Activated CD8-positive, alpha-beta T cell treated with anti-CD3 and anti-CD28 coated beads, Interleukin-2, amount 10 ng/mL, durations not matched to agents 7 days and 5 days (primary cell): Measurements from ENCODE around the gene BDH1. TPM values are rescaled to one million over a fixed set of nuclear protein-coding genes. Genes with fewer than 3 reads are reported as not detected.

Experiments
- ATAC-seq: fragments of 150-1000 bp; cut with Tn5 transposase; one replicate; pipeline ENCODE4 v1.10.0; 2021; ENCODE audit warnings: moderate library complexity
- CTCF ChIA-PET: fragments of 350-600 bp; sonication (Branson Sonifier 250); formaldehyde crosslinking; loops from one replicate; lab custom pipeline; 2021; ENCODE audit warnings: antibody characterized with exemption; lab: Charles Lee
- POLR2A ChIA-PET: fragments of 350-600 bp; sonication (Branson Sonifier 250); formaldehyde crosslinking; loops from one replicate; lab custom pipeline; 2021; ENCODE audit warnings: antibody characterized with exemption; lab: Charles Lee
- DNase-seq: peaks from one replicate; pipeline ENCODE4 v3.0.0-alpha.2; 2020
- H3K27ac Mint-ChIP-seq: one replicate; pipeline ENCODE4 v1.8.0; 2021; ENCODE audit warnings: mild to moderate bottlenecking, mixed read lengths
- H3K27me3 Mint-ChIP-seq: one replicate; pipeline ENCODE4 v1.8.0; 2021; ENCODE audit warnings: low read depth, mixed read lengths
- H3K36me3 Mint-ChIP-seq: one replicate; pipeline ENCODE4 v1.8.0; 2021; ENCODE audit warnings: low read depth, mixed read lengths
- H3K4me1 Mint-ChIP-seq: one replicate; pipeline ENCODE4 v1.8.0; 2021; ENCODE audit warnings: low read depth, mixed read lengths
- H3K4me3 Mint-ChIP-seq: one replicate; pipeline ENCODE4 v1.8.0; 2021; ENCODE audit warnings: mild to moderate bottlenecking, mixed read lengths
- H3K9me3 Mint-ChIP-seq: one replicate; pipeline ENCODE4 v1.8.0; 2022; ENCODE audit warnings: mixed read lengths; ENCODE audit not compliant: insufficient read depth
- total RNA-seq, 2 experiments: library from RNA; stranded (reverse); gene quantifications; one replicate each; pipeline ENCODE4 v1.2.3, GENCODE V29; 2021

The BDH1 gene
- total RNA-seq, 2 experiments from 2014 or later = 166 to 171 TPM

DNA sequence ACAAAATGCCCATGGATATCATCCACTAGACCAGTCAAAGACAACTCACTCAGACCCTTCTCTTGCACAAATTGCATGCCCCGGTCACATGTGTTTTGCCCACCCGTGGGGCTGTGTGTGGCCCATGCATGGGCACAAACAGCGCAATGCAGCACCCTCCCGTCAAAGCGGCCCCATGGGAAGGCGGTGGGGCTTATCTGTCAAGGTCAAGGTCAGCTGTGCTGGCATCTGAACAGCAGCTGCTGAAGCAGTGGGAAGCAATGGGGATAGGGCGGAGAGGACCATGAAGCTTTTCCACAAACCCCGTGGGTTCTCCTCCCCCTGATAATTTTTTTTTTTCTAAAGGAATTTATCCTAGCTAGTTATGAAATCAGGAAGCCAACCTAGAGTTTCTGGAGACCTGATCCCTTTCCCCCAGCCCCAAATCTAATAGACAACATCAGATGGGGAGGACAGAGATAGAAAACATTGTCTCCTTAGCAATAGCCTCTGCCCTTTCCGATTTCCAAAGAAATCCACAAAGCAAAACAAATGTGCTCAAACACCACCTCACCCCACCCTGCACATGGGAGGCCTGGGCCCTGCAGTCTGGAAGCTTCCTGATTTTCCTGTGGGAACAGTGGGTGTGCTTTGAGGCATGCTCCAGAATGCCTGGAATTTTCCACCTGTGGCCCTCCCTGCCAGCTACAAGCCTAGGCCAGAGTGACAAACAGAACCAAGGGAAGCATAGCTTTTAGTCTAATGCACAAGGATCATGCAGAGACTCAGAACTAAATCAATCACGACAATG lies 84.4 kb downstream of the BDH1 start:
- H3K4me1 Mint-ChIP-seq = peaks cover 5% of the 10 kb centered on the region
- peaks cover 35% of the 10 kb centered on the region for H3K27me3 Mint-ChIP-seq
- POLR2A ChIA-PET = no interaction called here
- ATAC-seq = no peak
- no peaks in the 10 kb centered on the region for H3K9me3 Mint-ChIP-seq
- DNase-seq = no peak
- no peak overlapping the region for H3K27ac Mint-ChIP-seq
- CTCF ChIA-PET = interaction anchor here (1.2 kb wide), 1 partner anchor 247 kb away, joined by 3 read pairs; no protein-coding TSS in a partner anchor
- H3K4me3 Mint-ChIP-seq = no peak overlapping the region
- no peaks in the 10 kb centered on the region for H3K36me3 Mint-ChIP-seq

DNA sequence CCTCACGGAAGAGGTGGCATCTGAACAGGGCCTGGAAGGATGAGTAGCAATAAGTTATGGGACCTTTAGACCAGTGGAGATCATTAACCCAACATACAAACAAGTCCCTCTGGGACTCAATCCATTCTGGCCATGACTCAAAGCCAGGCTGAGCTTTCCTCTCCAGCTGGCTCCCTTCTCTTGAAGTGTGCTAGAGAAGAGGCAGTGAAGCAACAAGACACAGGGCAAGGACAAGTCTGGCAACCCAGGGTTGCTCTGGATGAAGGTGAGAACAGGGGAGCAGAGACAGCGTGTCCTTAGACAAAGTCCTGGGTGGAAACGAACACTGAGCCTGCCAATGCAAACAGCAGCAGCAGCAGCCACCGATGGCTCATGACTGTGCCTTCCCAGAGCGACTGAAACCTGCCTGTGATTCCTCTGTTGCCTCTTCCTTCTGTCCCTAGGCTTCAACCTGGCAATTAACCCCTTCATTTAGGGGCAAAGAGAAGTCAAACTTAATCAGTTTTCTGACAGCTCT lies 86.8 kb downstream of the BDH1 start:
- ChIA-PET CTCF (no interaction called here), POLR2A (no interaction called here)
- H3K27ac Mint-ChIP-seq = no peak overlapping the region
- H3K27me3 Mint-ChIP-seq = peaks cover 39% of the 10 kb centered on the region
- no peak for DNase-seq
- peaks cover 4% of the 10 kb centered on the region for H3K4me1 Mint-ChIP-seq
- H3K9me3 Mint-ChIP-seq = no peaks in the 10 kb centered on the region
- no peak for ATAC-seq
- no peaks in the 10 kb centered on the region for H3K36me3 Mint-ChIP-seq
- no peak overlapping the region for H3K4me3 Mint-ChIP-seq

DNA sequence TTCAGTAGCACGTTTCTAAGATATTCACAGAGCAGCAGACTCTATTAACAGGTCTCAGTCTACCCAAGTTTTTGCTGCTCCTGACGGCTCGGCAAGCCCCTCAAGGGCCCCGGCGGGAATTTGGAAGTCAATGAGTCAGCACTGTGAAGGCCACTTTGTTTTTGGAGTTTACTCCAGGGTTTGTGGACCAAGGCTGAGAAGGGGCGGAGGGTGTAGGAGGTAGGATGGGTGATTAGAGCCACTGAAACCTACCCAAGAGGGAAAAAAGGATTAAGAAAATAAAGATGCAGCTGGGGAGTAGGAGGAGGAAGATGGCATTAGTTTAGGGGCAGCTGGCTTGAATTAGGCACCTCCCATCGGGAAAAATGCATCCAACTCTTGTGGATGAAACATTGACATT lies 87.6 kb downstream of the BDH1 start:
- H3K27me3 Mint-ChIP-seq = peaks cover 43% of the 10 kb centered on the region

DNA sequence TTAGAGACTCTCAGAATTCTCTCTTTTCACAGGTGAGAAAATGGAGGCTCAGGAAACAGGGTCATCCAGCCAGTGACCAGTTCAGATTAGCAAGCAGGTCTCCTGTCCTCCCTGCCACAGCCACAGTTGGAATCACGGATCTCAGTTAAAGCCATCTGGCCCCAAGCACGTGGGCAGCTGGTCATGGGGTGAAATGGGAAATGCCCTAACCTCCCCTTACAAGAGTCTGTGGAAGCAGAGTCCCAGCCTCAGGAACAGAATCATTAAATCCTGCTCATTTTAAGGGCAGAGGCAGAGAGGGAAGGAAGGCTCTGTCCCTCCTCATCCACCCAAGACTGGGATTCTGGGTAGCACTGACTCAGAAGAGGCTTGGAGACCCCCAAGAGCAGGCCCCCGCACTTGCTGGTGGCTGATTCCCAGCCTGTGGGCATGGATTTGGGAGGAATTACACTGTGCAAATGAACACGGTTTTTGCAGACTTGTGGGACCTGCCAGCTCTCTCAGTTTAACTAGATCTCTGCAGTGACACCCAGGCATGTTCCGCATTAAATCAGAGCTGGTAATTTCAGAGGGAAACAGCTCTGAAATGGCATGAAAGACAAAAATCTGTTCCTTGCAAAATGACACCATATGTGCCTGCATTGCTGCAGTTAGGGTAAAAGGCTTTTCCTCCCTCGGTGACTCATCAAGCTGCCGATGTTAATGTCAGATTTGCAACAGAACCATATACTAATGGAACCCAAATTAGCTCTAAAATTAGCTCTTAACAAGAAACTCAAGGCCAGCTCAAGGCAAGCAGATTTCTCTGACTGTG lies 89.0 kb downstream of the BDH1 start:
- POLR2A ChIA-PET = interaction anchor here (0.6 kb wide), 1 partner anchor 343 kb away, joined by 3 read pairs; no protein-coding TSS in a partner anchor
- Mint-ChIP-seq H3K27me3 (peaks cover 43% of the 10 kb centered on the region), H3K9me3 (peaks cover 1% of the 10 kb centered on the region), H3K4me1 (peaks cover 8% of the 10 kb centered on the region), H3K36me3 (no peaks in the 10 kb centered on the region), H3K27ac (no peak overlapping the region), H3K4me3 (no peak overlapping the region)
- DNase-seq (no peak), ATAC-seq (no peak)
- CTCF ChIA-PET = interaction anchor here (1.3 kb wide), 1 partner anchor 244 kb away, joined by 4 read pairs; no protein-coding TSS in a partner anchor

More for the DNA sequence above, 87.6 kb downstream of the BDH1 start:
- DNase-seq = no peak
- Mint-ChIP-seq H3K27ac (no peak overlapping the region), H3K4me1 (peaks cover 8% of the 10 kb centered on the region), H3K36me3 (no peaks in the 10 kb centered on the region), H3K4me3 (no peak overlapping the region), H3K9me3 (no peaks in the 10 kb centered on the region)
- POLR2A ChIA-PET = no interaction called here
- no peak for ATAC-seq
- CTCF ChIA-PET = no interaction called here

DNA sequence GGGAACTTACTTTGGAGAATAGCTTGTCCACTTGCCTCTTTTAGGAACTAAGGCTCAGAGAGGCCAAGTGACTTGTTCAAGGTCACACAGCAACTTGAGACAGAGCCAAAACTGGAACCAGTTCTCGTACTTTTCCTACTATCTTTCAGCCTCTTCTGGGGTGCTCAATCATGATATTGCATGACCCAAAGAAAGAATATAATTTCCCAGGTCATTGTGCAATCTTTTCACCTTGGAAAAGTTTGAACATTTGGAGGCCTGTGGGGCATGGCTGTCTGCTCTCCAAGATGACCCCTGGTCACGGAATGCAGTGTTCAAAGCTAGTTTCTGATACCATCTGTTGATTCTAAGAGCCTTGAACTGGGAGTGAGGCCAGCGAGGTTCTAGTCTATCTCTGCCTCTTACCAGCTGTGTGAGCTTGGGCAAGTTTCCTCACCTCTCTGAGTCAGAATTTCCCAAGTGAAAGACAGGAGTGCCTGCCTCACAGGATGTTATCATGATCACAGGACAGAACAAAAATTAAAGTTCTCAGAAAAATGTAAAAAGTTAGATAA lies 89.7 kb downstream of the BDH1 start:
- peaks cover 43% of the 10 kb centered on the region for H3K27me3 Mint-ChIP-seq

DNA sequence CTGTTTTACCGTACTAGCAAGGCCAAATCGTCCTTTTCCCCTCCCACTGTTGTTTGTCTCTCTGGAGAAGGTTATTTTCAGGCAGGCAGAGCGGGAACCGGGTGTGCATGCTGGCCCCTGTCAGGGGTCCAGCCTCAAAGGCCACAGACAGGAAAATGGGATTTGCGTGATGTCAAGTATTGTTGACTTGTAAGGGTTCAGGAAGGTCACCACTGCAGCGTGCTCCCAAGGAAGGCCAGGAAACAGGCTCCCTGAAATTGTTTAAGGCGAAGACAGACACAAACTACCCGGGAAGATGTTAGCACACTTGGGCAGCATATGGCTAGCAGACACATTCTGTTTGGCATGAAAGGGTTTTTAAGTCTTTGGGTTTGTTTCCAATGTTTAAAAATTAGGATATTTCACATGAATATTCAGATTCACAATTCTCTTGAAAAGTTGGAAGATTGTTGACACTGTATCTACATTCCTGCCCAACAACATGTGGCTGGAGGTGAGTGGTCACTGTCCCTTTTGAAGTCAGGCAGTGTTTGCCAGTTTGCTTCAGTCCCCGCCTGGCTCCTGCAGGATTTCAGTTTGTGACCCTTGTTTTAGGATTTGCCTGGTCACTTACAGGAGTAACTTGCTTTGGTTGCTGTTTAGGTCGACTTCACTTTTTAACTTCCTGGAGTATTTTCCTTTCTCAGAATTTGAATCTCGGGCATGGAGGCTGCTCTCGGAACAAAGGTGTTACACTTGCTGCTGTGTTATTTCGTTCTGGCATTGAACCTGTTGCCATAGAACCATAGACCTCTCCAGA lies 90.4 kb downstream of the BDH1 start:
- no peaks in the 10 kb centered on the region for H3K36me3 Mint-ChIP-seq
- CTCF ChIA-PET = no interaction called here
- peaks cover 4% of the 10 kb centered on the region for H3K9me3 Mint-ChIP-seq
- peaks cover 8% of the 10 kb centered on the region for H3K4me1 Mint-ChIP-seq
- ATAC-seq (no peak), DNase-seq (no peak)
- no peak overlapping the region for H3K27ac Mint-ChIP-seq
- POLR2A ChIA-PET = no interaction called here
- no peak overlapping the region for H3K4me3 Mint-ChIP-seq
- peaks cover 36% of the 10 kb centered on the region for H3K27me3 Mint-ChIP-seq

More for the DNA sequence above, 89.7 kb downstream of the BDH1 start:
- no peak for ATAC-seq
- DNase-seq = no peak
- POLR2A ChIA-PET = no interaction called here
- Mint-ChIP-seq H3K36me3 (no peaks in the 10 kb centered on the region), H3K27ac (no peak overlapping the region), H3K9me3 (peaks cover 4% of the 10 kb centered on the region), H3K4me3 (no peak overlapping the region), H3K4me1 (peaks cover 8% of the 10 kb centered on the region)
- CTCF ChIA-PET = no interaction called here

DNA sequence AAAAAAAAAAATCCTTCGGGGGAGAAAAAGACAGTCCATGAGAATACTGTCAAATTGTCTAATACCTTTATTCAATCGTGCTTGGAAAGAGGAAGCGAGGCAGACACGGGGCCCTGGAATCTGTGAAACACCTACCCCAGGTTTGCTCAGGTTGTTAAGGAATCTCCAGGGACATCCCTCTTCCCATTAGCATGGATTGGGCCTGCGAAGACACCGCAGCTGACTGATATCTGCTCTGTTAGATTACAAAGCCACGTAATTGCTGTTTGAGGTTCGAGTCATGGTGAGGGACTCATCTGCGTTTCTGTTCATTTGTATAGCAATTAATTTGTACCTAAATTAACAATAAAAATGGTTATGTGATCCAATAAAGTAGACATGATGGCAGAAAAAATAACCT lies 91.0 kb downstream of the BDH1 start:
- H3K9me3 Mint-ChIP-seq = peaks cover 4% of the 10 kb centered on the region
- no peak for ATAC-seq
- ChIA-PET CTCF (no interaction called here), POLR2A (no interaction called here)
- H3K27me3 Mint-ChIP-seq = peaks cover 30% of the 10 kb centered on the region
- H3K27ac Mint-ChIP-seq = no peak overlapping the region
- no peaks in the 10 kb centered on the region for H3K36me3 Mint-ChIP-seq
- no peak for DNase-seq
- H3K4me1 Mint-ChIP-seq = peaks cover 10% of the 10 kb centered on the region
- no peak overlapping the region for H3K4me3 Mint-ChIP-seq

DNA sequence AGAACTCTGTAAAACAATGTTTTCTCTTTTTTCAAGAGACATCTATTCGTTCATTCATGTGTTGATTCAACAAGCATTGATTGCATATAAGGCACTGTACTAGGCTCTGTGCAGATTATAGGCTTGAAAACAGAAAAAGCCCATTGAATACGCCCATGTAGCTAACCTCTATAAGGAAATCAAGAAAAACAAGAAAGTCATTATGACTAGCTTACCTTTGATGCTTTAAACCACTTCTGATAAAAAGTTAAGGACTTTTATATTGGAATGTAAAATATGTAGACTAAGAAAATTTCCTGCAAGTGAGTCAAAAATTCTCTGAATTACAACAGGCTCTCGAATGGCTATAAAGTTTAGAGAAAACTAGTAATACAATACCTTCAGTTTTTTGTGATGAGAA lies 92.5 kb downstream of the BDH1 start:
- ChIA-PET CTCF (interaction anchor here (1.1 kb wide), 1 partner anchor 38 kb away, joined by 3 read pairs; no protein-coding TSS in a partner anchor), POLR2A (interaction anchor here (1.3 kb wide), 1 partner anchor 31 kb away, joined by 3 read pairs; no protein-coding TSS in a partner anchor)
- DNase-seq (no peak), ATAC-seq (no peak)
- Mint-ChIP-seq H3K4me1 (peaks cover 10% of the 10 kb centered on the region), H3K27ac (no peak overlapping the region), H3K9me3 (peaks cover 4% of the 10 kb centered on the region), H3K4me3 (no peak overlapping the region), H3K27me3 (peaks cover 21% of the 10 kb centered on the region), H3K36me3 (peaks cover 5% of the 10 kb centered on the region)

DNA sequence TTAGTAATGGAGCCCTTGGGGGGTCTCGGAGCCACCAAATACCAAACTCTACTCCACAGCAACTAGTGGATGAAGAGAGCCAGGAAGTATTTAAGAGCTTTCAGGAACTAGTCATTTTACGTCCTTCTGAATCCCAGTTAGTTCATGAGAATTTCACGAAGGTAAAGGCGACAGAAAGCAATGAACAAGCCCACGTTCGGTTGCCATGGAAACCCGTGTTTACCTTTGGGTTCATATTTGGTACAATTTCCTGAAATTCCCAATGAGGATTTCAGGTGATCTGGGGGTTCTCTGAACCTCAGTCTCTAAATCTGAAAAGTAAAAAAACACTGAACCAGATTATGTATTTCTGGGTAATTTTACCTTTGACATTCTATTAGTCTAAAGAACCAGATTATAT lies 93.0 kb downstream of the BDH1 start:
- DNase-seq = no peak
- H3K4me3 Mint-ChIP-seq = no peak overlapping the region
- H3K27ac Mint-ChIP-seq = no peak overlapping the region
- CTCF ChIA-PET = interaction anchor here (1.1 kb wide), 1 partner anchor 38 kb away, joined by 3 read pairs; no protein-coding TSS in a partner anchor
- POLR2A ChIA-PET = interaction anchor here (1.3 kb wide), 1 partner anchor 30 kb away, joined by 3 read pairs; no protein-coding TSS in a partner anchor
- H3K9me3 Mint-ChIP-seq = peaks cover 4% of the 10 kb centered on the region
- no peak for ATAC-seq
- peaks cover 5% of the 10 kb centered on the region for H3K36me3 Mint-ChIP-seq
- H3K27me3 Mint-ChIP-seq = peaks cover 17% of the 10 kb centered on the region
- H3K4me1 Mint-ChIP-seq = peaks cover 10% of the 10 kb centered on the region

DNA sequence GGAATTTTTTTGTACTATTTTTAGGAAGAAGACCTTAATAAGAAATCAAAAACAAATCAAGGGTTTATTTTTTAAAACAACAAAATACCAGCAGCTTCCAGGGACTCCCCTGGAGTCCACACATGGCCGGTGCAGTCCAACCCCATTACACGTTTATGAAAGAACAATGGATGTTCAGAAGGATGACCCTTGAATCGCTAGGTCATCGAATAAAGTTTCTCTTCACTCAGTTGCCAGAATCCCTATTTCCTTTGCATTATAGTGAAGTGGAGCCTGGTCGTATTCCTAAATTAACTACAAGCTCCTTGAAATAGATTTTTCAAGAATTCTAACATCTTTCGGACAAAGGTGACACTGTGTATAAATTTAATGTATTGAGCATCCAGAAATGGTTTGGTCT lies 95.1 kb downstream of the BDH1 start:
- CTCF ChIA-PET = no interaction called here
- H3K9me3 Mint-ChIP-seq = peaks cover 4% of the 10 kb centered on the region
- POLR2A ChIA-PET = no interaction called here
- H3K4me3 Mint-ChIP-seq = no peak overlapping the region
- no peak for ATAC-seq
- no peak for DNase-seq
- peaks cover 5% of the 10 kb centered on the region for H3K36me3 Mint-ChIP-seq
- H3K4me1 Mint-ChIP-seq = peaks cover 18% of the 10 kb centered on the region
- H3K27ac Mint-ChIP-seq = no peak overlapping the region
- H3K27me3 Mint-ChIP-seq = peaks cover 17% of the 10 kb centered on the region

DNA sequence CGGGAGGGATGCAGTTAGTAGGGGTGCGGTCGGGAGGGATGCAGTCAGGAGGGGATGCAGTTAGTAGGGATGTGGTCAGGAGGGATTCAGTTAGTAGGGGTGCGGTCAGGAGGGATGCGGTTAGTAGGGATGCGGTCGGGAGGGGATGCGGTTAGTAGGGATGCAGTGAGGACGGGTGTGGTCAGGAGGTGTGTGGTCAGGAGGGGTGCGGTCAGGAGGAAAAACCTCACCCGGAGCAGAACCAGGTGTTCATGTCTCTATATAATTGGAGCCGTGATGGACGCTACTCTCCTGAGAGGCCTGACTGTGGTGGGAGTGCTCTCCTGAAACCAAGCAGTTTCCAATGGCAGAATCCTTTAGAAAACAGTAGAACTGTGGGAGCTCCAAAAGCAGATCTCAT lies 95.8 kb downstream of the BDH1 start:
- no peak for ATAC-seq
- Mint-ChIP-seq H3K27ac (peak overlapping the region; percentile 60), H3K9me3 (peaks cover 4% of the 10 kb centered on the region), H3K27me3 (peaks cover 19% of the 10 kb centered on the region), H3K36me3 (peaks cover 5% of the 10 kb centered on the region), H3K4me1 (peaks cover 21% of the 10 kb centered on the region), H3K4me3 (peak overlapping the region; percentile 12)
- CTCF ChIA-PET = no interaction called here
- DNase-seq = no peak
- POLR2A ChIA-PET = no interaction called here
